ENCODE results near the gene C10orf143.

C10orf143 gene

DNA sequence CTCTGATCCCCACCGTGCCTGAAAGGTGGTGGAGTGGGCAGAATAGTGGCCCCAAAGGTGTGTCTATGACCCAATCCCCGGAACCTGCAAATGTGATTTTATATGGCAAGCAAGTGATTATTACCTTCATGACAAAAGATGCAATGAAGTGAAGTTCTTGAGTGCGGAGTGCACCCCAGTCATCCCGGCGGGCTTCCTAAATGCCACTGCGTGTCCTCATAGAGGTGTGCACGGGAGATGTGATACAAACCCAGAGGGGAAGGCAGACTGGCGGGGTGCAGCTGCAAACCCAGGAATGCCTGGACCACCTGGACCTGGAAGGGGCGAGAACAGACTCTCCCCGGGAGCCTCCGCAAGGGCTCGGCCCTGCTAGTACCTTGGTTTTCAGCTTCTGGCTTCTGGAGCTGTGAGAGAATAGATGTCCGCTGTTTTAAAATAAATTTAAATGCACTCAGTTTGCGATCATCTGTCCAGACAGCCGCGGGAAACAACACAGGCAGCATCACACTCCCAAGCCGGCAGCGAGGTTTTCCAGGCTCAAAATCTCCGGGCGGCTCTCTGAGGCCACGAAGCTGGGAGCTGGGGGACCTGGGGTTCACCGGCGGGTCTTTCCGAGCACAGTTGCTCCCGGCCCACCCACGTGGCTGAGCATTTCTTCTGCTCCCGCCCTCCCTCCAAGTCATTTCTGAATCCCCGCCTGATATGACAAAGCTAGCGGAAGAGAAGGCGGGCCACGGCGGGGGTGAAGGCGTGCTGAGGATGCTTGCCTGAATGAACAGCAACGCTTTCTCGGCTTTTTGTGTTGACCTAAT lies 96.2 kb downstream of the C10orf143 start:
- DNase-seq (ENCODE audit: low read depth), result no peak

Measured in fibroblast of gingiva (primary cell).